Measurements from ENCODE around the gene TNNT3.
"Not testable (repeated sequence)": the region's sequence is repeated elsewhere in the genome, so short reads cannot be mapped to it uniquely, and the experiment has no call there.

The TNNT3 gene

DNA sequence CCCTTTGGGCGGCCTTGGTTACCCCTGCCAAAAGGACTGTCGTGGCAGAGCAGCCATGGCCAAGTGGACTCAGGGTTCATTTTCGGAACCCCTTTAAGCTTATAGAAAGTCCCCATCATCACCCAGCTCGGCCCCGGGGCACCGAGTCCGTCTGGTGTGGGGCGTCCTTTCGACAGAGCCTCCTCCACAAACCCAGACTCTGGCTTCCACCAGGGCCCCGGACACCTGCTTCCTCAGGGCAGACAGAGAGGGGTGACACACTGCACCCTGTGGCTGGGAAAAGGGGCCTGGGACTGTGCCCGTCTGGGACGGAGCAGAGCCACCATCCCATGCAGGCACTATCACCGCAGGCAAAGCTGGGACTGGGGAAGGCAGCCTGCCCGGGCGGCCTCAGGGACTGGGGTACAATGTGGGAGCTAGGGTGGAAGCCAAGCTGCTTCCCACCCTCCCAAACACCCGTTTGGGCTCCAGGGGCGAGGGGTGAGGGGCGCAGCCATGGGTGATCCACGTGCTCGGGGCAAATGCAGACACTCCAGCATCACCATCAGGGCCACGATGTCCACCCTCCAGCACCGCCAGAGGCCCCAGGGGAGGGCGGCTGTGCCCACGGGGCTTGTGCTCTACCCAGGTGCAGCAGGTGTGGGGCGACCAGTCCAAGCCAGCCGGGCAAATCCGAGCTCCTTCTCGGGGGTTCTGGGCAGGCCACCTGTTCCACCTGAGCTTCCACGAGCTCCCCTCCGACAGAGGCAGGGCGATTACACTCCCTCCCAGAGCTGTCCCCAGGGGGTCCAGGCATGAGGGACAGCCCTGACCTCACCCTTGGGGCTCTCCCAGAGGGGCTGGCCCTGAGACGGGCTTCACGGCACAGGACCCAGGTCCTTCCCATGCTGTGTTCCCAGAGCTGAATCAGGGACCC is 15.9 kb downstream of the TNNT3 start:
- no peak for DNase-seq

DNA sequence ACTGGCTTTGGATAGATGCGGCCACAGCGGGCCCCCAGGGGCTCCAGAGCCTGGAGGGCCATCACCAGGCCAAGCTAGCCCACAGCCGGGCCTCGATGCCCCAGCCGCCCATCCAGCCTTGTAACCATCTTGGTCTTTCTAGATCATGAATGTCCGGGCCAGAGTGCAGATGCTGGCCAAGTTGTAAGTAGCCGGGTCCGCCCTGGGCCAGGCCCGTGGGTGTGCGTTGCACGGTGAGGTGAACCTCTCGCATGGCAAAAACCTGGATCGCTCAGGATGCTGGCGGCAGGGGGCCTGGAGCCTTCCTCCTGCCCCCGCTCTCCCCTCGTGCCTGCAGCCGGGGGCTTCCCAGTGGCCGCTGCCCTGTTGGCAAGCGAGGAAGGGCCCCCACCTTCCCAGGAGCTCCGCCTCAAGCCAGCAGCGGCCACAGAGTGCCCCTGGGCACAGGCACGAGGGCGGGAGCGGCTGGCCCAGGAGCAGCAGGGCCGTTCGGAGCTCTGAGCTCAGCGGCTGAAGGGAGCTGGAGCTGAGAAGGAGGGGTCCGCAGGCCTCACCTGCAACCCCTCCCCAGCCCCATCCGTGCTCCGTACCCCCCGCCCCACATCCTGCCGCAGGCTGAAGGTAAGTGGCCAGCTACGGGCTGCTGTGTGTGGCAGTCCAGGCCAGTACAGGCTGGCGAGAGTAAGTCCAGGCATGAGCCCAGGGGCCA is 16.7 kb downstream of the TNNT3 start:
- DNase-seq: no peak

DNA sequence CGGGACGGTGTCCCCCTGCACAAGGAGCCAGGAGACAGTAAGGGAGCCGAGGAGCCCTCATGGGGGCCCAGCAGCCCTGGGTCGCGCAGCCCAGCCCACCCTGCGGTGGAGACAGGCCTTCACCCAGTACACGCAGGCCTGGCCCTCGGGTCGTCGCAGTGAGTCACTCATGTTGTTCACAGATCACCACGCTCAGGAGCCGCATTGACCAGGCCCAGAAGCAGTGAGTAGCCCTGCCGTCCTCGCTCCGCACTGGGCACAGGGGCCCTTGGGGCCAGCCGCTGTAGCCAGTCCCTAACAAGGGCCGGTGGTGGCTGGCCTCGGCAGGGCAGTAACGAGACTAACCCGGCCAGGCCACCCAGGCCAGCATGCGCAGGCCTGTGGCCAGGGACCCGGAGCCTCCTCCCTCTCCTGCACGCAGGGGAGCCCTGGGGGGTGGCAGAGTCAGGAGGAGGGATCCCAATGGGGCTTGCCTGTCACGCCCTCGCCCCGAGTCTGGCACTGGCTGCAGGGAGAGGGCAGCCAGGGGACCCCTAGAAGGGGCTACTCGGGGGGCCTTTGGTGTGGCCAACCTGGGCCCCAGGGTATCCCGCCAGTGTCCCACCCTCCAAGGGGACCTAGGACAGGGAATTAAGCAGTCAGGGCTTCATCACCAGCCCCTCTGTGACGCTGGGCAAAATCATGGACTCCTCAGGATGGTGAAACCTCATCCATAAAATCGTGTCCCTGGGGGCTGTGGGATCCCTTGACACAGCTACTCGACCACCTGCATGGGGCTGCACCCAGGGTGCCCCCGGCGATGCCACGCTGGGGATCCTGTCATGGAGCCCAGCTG is 17.5 kb downstream of the TNNT3 start:
- no peak for DNase-seq

DNA sequence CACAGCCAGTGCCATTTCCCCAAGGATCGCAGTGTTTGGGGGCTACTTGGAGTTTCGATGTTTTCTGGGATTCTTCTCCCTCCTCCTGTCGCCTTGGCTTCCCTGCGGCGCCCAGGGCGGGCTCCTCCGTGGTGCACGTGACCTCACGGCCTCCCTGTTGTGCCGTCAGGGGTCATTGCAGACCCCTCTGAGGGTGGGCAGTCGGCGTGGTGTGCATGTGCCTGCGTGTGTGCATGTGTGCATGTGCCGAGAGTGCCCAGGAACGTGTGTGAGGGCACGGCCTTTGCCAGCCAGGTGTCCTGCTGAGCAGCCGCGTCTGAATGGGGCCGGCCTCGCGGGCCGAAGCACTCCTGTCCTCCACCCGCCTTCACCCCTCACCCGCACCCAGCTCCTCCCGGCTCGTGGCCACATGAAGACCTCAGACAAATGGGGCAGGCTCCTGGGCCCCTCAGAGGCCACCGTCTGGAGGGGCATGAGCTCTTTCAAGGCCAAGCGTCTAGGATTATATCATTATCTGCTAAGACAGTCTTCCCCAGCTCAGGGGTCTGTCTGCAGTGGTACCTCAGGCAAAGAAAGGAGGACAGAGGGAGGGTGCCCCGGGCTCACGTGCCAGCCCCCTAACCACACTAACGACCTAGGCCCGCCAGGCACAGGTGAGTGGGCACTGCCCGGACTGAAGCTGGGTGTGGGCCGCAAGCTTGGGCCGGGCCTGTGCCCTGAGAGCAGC is 18.3 kb downstream of the TNNT3 start:
- no peak for DNase-seq

DNA sequence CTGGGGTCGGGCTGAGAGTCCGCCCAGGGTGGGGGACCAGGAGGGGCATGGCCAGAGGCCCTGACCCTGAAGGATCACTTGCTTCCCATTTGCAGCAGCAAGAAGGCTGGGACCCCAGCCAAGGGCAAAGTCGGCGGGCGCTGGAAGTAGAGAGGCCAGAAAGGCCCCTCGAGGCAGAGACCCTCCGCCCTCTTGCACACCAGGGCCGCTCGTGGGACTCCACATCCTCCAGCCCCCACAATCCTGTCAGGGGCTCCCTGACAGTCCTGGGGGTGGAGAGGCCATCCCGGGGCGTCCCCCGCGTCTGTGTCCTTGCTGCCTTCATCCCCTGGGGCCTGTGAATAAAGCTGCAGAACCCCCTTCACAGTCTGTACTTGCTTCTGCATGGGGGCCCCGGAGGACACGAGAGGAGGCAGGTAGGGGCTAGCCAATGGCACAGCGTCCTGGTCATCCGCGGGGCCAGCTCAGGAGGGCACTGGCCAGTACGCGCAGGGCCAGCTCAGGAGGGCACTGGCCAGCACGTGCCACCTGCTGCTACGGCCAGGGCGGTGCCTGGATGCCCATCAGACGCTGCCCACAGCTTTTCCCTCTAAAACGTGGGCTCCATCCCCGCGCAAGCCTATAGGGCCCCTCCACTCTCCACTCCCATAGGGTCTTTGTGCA is 19.0 kb downstream of the TNNT3 start:
- DNase-seq: no peak

DNA sequence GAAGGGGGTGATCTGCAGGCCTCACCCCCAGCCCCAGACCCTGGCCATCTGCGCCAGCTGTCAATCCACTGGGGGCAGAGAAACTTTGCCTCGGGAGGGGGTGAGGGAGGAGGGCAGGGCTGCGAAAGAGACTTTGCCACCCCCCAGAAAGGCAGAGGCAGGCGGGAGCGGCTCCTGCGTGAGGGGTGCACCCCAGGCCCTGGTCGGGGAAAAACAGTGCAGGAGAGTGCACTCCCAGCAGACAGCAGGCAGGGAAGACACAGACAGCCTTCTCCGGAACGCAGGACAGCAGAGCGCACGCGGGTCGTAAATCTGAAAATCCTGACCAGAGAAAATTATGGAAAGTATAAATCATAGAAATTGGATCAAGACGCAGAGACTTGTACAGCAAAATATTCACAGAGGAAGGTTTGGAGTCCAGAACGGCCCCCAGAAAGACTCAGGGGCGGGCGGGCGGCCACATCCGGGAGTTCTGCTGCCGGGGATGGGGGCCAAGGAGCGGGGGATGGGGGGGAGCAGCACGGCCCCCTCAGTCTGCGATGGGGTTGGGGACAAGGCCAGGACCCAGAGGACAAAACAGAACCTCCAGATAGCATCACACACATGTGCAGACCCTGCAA is 19.6 kb downstream of the TNNT3 start:
- DNase-seq: no peak

DNA sequence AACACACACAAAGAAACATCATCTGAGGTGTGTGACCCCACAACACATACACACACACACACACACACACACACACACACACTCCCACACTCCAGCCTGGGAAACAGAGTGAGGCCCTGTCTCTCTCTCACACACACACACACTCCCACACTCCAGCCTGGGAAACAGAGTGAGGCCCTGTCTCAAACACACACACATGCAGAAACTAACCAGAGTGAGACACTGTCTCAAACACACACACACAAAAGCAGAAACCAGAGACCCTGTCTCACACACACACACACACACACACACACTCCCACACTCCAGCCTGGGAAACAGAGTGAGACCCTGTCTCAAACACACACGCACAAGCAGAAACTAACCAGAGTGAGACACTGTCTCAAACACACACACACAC is 20.3 kb downstream of the TNNT3 start:
- not testable (repeated sequence) for DNase-seq

DNA sequence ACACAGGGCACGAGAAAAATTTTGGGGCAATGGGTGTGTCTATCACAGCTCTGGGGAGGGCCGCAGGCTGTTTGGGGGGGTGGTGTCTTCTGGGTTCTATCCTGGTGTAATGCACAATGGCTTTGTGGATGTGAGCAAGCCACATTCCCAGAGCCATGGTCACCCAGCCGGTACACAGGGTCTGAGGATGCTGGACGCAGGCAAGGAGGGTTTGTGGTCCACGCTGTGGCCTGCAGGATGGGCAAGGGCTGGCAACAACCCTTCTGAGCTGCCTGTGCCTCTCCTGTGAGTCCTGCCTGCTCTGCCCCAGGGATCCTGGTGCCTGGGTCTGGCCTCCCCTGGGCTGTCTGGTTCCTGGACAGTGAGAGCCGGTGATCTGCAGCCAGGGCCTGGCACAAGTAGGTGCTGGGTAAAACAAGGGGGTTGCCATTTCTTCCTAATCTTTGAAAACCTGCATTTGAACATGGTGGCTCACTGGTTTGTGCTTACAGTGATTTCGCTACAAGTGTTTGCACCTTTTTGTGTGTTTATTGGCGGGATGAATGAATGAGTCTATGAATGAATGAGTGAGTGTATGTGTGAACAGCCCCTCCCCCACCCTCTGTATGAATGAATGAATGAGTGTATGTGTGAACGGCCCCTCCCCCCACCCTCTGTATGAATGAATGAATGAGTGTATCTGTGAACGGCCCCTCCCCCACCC is 23.2 kb downstream of the TNNT3 start:
- DNase-seq: no peak

DNA sequence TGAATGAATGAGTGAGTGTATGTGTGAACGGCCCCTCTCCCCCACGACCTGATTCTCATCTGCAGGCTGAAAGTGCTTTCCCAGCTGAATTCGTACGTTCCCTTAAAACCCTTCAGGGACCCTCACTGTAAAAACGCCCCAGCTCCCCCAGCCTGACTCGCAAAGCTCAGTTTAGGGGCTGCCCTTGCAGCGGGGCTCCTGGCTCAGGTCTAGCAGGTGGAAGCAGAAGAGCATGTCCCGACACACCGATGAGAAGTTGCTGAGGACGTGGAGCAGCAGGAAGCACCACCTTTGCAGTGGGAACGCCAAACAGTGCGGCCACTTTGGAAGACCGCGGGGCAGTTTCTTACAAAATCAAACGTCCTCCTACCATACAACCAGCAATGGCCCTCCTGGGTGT is 24.1 kb downstream of the TNNT3 start:
- DNase-seq: no peak

DNA sequence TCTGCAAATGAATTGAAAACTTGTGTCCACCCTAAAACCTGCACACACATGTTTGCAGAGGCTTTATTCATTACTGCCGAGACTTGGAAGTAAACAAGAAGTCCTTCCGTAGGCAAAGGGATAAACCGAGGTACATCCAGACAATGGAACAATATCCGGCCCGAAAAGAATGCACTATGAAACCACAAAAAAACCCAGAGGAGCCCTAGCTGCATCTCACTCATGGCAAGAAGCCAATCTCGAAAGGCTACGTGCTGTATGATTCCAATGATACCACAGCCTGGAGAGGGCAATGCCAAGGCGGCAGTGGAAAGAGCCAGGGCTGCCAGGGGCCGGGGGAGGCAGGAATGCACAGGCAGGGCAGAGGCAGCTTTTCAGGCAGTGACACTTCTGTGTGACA is 24.5 kb downstream of the TNNT3 start:
- DNase-seq: peak; percentile 71

DNA sequence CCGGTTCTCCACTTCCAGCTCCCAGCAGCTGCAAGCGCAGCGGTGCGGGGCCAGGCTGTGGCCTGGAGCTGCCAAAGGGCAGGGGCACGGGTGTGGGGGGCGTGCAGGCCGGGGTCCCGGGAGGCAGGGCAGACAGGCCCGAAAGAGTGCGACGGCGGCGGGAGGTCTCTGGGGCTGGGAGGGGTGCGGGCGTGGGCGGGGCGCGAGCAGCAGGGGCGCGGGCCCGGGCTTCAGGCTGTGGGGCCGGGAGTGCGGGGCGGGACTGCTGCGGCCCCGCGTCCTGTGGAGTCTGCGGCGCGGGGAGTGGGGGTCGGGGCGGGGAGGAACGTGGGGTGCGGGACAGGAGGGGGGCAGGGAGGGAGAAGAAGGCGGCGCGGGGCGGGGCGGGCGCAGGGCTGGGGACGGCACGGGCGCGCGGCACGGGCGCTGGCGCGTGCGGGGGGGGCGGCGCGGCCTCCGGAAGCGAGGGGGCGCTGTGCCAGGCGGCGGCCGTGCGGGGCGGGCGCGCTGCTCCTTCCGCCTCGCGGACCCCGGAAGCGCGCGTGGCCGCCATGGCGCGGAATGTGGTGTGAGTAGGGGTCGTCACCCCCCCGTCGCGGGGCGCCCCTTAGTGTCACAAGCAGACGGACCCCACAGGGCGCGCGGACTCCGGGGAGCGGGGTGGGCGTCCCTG is 27.4 kb downstream of the TNNT3 start, which contains the start of gene MRPL23:
TSS of gene MRPL23 (plus strand) at position 521 of the 673 bp plus-strand sequence. CDS start at position 552, 31 bp downstream.
- no peak for DNase-seq

DNA sequence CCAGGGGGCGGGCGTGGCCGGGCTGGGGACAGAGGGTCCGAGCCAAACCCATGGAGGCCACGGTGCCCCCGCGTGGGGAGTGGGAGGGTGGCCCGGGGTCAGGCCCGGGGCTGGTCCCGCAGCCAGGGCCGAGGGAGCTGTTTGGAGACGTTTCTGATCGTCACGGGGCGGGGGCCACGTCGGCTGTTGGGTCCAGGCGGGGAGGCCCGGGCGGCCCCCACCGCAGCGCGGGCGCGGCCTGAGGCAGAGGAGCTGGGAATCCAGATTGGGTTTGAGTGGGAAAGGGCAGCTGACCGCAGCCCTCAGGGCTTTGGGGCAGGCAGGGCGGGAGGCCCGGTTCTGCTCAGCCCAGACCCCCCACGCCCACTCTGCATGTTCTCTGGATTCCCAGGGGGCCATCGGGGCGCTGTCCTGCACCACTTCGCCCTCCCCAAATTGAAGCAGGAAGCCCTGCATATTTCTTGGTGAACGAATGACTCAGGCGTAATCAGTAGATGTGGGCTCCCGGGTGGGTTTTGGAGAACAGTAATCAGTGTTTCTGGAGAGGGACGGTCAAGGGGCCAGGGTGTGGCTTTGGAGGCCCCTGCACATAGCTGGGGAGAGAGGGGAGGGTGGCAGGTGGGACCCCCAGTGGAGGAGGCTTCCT is 28.2 kb downstream of the TNNT3 start:
- no peak for DNase-seq

DNA sequence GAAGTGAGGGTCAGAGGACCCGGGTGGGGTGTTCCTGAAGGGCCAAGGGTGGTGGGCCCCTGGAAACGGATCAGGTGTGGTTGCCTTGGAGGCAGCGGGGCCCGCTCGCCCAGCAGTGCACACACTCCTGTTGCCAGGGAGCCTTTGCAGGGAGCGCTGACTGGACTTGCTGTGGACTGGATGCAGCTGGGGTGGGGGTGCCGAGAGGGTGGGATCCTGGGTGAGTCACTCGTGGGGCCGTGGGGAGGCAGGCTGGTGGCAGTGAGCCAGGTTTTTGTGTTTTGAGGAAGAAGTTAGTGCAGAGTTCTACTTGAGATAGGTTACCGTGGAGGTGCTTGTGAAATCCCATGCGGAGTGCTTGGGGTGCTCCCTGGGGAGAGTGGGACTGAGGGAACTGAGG is 28.9 kb downstream of the TNNT3 start:
- DNase-seq: no peak

DNA sequence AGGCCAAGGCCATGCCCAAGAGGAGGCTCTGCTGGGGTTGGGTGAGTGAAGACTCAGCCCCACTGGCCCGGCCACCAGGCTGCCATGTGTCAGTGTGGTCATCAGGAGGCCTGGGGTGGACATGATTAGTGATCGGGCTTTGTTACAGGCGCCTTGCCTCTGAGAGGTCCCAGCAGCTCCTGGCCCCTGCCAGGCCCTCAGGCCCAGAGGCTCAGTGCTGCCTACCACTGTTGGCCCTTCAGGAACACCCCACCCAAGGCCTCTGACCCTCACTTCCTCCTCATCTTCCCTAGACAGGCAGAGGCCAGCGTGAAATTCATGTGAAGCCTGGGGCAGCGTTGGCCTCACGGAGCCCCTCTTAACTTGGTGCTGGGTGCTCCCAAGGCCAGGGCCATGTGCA is 29.8 kb downstream of the TNNT3 start:
- no peak for DNase-seq

DNA sequence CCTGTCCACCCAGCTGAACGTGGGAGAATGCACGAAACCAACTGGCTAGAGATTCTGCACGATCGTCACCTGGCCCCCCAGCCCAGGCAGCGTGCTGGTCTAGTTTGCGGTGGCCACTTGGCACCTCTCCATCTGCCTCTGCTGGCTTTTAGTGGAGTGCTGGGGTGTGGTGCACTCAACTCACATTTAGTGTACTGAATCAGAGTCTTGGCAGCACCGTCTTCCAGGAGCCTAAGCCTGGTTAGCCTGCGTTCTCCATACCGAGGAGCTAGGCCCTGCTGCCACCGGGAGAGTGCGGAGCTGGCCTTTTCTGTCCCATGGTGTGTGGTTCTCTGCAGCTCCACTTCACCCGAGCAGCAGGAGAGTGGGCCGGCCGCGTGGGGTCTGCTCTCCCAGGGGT is 30.4 kb downstream of the TNNT3 start:
- no peak for DNase-seq

DNA sequence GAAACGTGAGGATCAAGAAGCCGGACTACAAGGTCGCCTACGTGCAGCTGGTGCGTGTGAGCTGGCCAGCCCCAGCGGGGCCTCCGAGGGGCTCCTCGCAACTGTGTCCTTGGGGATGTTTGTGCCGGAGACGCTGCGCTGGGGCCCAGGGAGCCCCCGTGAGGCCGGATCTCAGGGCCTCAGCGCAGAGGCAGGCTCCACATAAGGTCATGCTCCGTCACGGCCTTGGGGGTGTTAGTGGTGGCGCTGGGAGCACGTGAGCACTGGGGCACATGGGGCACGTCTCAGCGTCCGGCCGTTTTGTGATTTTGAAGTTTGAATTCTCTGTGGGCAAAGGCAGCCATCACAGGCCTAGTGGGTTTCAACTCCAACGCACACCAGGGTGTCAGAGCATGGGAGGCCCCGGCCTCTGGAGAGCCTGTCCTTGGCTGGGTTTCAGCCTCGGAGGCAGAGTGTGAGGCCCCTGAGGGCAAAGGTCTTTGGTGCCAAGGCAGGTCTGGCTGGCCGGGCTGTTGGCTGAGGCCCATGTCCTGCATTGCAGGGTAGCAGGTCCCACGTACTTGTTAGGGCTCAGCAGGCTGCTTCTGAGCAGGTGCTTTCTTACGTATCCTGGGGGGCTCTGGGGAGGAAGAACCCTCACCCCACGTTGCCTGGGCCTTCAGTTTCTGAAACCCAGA is 33.4 kb downstream of the TNNT3 start:
- no peak for DNase-seq

DNA sequence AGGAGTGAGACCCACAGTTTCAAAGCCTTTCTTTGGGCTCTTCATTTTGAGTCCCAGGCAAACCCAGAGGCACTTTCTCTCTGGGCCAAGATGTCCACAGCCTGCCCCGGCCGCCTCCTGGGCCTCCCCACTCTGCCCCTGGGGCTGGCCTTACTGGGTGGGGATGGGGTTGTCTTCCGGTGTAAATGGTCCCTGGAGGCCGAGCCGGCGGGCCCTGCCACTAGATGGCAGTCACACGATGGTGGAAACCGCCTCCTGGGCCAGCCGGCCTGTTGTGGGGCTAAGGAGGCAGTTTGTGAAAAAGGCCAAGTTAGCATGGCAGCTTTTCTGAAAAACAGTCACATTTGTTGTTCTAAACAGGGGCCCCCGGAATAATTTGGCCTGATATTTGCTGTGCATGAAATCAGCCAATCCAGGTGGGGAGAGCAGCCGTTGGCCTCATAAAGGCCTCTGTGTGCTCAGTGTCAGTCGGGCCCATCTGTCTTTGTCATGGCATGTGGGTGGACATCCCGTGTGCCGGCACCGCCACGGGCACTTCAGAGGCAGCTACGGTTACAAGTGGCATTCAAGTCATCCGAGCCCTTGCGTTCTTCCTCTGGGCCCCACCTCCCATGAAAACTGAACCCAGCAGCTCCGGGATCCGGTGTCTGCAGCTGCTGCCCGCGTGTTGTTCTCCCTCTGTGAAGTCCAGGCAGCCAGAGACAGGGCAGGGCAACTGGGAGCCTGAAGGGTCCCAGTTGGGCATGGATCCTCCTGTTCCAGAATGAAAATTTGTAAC is 34.2 kb downstream of the TNNT3 start:
- no peak for DNase-seq

DNA sequence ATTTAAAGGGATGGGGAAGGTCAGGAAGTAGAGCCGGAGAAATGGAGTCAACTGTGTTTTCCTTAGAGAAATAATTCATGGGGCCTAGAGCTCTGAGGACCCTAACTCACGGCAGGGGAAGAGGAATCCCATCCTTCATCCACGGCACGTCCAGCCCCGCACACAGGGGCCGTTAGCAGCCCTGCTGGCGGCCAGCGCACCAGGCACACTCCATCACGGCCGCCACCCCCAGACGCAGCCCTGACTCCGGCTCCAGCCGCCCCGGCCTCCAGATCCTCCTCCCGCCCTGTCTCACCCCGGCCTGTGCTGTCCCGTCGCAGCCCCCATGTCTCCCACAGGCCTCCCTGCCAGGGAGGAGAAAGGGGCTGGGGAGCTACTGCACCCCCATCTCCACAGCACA is 38.9 kb downstream of the TNNT3 start:
- DNase-seq: no peak
